Neutrophil (primary cell): ENCODE measurements around the gene MLH1.
A peak's percentile ranks its signal among the peaks of the same experiment; 100 is the strongest.
"Not testable (repeated sequence)": the region's sequence is repeated elsewhere in the genome, so short reads cannot be mapped to it uniquely, and the experiment has no call there.

Experiments
- H3K27ac ChIP-seq: fragments of 200-600 bp; sonication (generic); 2 replicates; pipeline ENCODE4 v1.5.1; 2016; ENCODE audit warnings: mild to moderate bottlenecking, moderate library complexity
- H3K27me3 ChIP-seq: fragments of 200-600 bp; sonication (generic); 2 replicates; pipeline ENCODE4 v1.6.0; 2016; ENCODE audit warnings: mild to moderate bottlenecking
- H3K36me3 ChIP-seq: fragments of 200-600 bp; sonication (generic); 2 replicates; pipeline ENCODE4 v1.5.1; 2017
- H3K4me1 ChIP-seq, 2 experiments: fragments of 200-600 bp in 1 of 2; sonication (generic) in 1 of 2; 1 replicate in 1 of 2; 2 replicates in 1 of 2; pipeline versions ENCODE4 v1.5.1 to v1.6.1; 2013 to 2016; ENCODE audit warnings: low read depth in 1 of 2, low read length in 1 of 2, mild to moderate bottlenecking in 1 of 2, moderate library complexity in 1 of 2; ENCODE audit not compliant: control insufficient read depth in 1 of 2, insufficient read depth in 1 of 2
- H3K4me3 ChIP-seq, 2 experiments: fragments of 200-600 bp in 1 of 2; sonication (generic) in 1 of 2; 1 replicate in 1 of 2; 2 replicates in 1 of 2; pipeline ENCODE4 v1.5.1; 2013 to 2016; ENCODE audit warnings: low read depth in 1 of 2, low read length in 1 of 2, mild to moderate bottlenecking in 1 of 2, moderate library complexity in 1 of 2
- H3K9me3 ChIP-seq: fragments of 200-600 bp; sonication (generic); 2 replicates; pipeline ENCODE4 v1.5.1; 2016
- CTCF ChIP-seq: fragments of 200-600 bp; sonication (generic); IDR thresholded peaks from 2 replicates; pipeline ENCODE4 v1.5.1; 2016; ENCODE audit warnings: antibody characterized with exemption

The MLH1 gene

GRCh38 chr3:36993326-36994283 is at the start of gene MLH1:
Gene MLH1, plus strand, starts transcription at chr3:36993518. Its CDS starts 30 bp downstream, at chr3:36993548.
- Histone ChIP-seq H3K36me3 (peaks cover 15% of the 10 kb centered on the region), H3K9me3 (no peaks in the 10 kb centered on the region), H3K27me3 (no peaks in the 10 kb centered on the region), H3K4me3 (peak within 1 kb of the TSS; percentile 78 to 83), H3K27ac (peak within 1 kb of the TSS; percentile 97), H3K4me1 (peaks cover 48 to 52% of the 10 kb centered on the region in 2 experiments)
- TF ChIP-seq CTCF, result no peak

- H3K27me3 ChIP-seq, result peaks cover 8% of the 10 kb centered on the region
- no peak for TF ChIP-seq CTCF
- peak overlapping the region; percentile 83 to 87 for H3K4me3 ChIP-seq
- H3K9me3 ChIP-seq, result no peaks in the 10 kb centered on the region
- H3K36me3 ChIP-seq, result no peaks in the 10 kb centered on the region
- peaks cover 12 to 16% of the 10 kb centered on the region in 2 experiments for H3K4me1 ChIP-seq
- H3K27ac ChIP-seq, result peak overlapping the region; percentile 70
Observed at GRCh38 chr3:36943601-36944000, 49.7 kb upstream of the MLH1 start.

- no peak for TF ChIP-seq CTCF
- peak overlapping the region; percentile 70 for H3K27ac ChIP-seq
- H3K9me3 ChIP-seq, result no peaks in the 10 kb centered on the region
- H3K4me3 ChIP-seq, result peak overlapping the region; percentile 83 to 87
- peaks cover 8% of the 10 kb centered on the region for H3K27me3 ChIP-seq
- H3K4me1 ChIP-seq, result peaks cover 12 to 16% of the 10 kb centered on the region in 2 experiments
- H3K36me3 ChIP-seq, result no peaks in the 10 kb centered on the region
Observed at GRCh38 chr3:36944012-36944640, 49.2 kb upstream of the MLH1 start.

- Histone ChIP-seq H3K36me3 (no peaks in the 10 kb centered on the region), H3K27me3 (peaks cover 8% of the 10 kb centered on the region), H3K4me3 (peak within 1 kb of the TSS; percentile 83 to 87), H3K4me1 (peaks cover 12 to 16% of the 10 kb centered on the region in 2 experiments), H3K27ac (peak within 1 kb of the TSS; percentile 70), H3K9me3 (no peaks in the 10 kb centered on the region)
- no peak for TF ChIP-seq CTCF
Observed at GRCh38 chr3:36944641-36945270, 48.6 kb upstream of the MLH1 start, which contains the start of gene TRANK1. Gene TRANK1, minus strand, starts transcription at chr3:36945054. Its CDS starts 245 bp downstream, at chr3:36944809.

GRCh38 chr3:36945333-36945980 is 47.9 kb upstream of the MLH1 start:
- H3K9me3 ChIP-seq, result no peaks in the 10 kb centered on the region
- H3K36me3 ChIP-seq, result no peaks in the 10 kb centered on the region
- H3K27me3 ChIP-seq, result peaks cover 8% of the 10 kb centered on the region
- peaks cover 12 to 16% of the 10 kb centered on the region in 2 experiments for H3K4me1 ChIP-seq
- peak overlapping the region; percentile 83 to 87 for H3K4me3 ChIP-seq
- TF ChIP-seq CTCF, result no peak
- H3K27ac ChIP-seq, result peak overlapping the region; percentile 70

- H3K36me3 ChIP-seq, H3K27me3 ChIP-seq, H3K27ac ChIP-seq, H3K4me3 ChIP-seq, H3K9me3 ChIP-seq: not testable (repeated sequence)
- peaks cover 12 to 16% of the 10 kb centered on the region in 2 experiments for H3K4me1 ChIP-seq
Observed at GRCh38 chr3:36947814-36948213, 45.5 kb upstream of the MLH1 start.
